Islet of Langerhans (tissue), 1 donor: ENCODE measurements around the gene ABLIM3.
"Not testable (repeated sequence)": the region's sequence is repeated elsewhere in the genome, so short reads cannot be mapped to it uniquely, and the experiment has no call there.

ENCODE experiments used
- FAIRE-seq: peaks from one replicate; lab custom pipeline; 2011; peaks lifted over from hg19 to GRCh38; lab: Jason Lieb, UNC

Gene ABLIM3

DNA sequence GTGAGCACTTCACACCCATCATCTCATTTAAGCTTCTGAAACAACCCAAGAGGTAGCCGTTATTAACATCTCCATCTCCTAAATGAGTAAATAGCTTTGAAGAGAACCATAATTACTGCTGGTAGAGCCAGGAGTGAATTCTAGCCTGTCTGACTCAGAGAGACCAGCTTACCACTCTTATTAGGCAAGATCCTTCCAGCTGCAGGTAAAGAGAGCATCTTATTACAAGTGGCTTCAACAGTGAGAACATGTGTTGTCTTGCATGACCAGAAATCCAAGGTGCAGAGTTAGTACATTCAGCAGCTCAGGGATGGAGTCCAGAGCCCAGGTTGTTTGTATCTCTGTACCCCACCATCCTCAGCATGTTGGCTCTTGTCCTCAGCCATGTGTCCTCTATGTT is 119.5 kb downstream of the ABLIM3 start:
- FAIRE-seq: no peak

- no peak for FAIRE-seq
Measured at GRCh38 chr5:149261246-149261645, 120.0 kb downstream of the ABLIM3 start.

- FAIRE-seq: no peak
Measured at GRCh38 chr5:149262315-149262714, 121.0 kb downstream of the ABLIM3 start.

- FAIRE-seq: no peak
Measured at GRCh38 chr5:149264439-149265067, 123.3 kb downstream of the ABLIM3 start.

- no peak for FAIRE-seq
Measured at GRCh38 chr5:149265068-149265465, 123.8 kb downstream of the ABLIM3 start.

DNA sequence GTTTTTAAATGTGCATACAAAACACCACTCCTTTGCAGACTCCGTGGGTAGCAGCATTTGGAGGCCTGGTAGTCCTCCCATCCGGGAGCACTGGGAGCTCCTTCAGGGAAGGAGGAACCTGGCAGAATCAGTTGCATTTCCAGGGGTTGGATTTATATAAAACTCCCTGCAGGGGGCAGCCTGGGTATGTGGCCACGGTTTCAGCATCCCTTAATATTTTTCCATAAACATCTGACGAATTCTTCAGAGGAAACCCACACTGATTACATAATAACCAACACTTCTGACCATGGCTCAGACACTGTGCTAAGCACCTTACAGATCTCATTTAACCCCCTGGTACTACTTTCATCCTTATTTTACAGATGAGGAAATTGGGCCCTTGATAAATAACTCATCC is 124.3 kb downstream of the ABLIM3 start:
- no peak for FAIRE-seq

GRCh38 chr5:149267241-149267973 is 126.1 kb downstream of the ABLIM3 start:
- FAIRE-seq: no peak

GRCh38 chr5:149268928-149269557 is 127.8 kb downstream of the ABLIM3 start:
- no peak for FAIRE-seq

DNA sequence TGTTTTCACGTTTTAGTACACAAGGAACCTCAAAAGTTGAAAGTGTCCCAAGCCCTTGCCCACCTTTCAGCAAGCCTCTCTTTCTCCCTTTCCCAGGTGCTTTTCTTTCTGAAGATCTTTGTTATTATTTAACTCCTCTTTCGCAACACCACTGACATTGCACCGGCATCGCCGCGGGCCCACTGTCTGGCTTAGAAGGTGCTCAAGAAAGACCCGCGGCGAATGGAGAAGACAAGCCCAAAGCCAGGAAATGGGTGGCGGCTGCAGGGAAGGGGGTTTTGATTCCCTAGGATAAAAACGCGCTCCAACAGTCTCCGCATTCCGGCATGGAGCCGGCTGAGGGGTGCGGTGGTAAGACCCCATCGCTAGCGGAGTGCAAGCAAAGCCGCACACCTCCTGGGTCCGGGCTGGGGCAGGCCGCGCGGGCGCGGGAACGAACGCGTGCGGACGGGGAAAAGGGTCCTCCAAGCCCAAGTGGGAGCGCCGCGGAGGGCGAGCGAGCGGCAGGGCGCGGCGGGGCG is 130.0 kb downstream of the ABLIM3 start:
- no peak for FAIRE-seq

DNA sequence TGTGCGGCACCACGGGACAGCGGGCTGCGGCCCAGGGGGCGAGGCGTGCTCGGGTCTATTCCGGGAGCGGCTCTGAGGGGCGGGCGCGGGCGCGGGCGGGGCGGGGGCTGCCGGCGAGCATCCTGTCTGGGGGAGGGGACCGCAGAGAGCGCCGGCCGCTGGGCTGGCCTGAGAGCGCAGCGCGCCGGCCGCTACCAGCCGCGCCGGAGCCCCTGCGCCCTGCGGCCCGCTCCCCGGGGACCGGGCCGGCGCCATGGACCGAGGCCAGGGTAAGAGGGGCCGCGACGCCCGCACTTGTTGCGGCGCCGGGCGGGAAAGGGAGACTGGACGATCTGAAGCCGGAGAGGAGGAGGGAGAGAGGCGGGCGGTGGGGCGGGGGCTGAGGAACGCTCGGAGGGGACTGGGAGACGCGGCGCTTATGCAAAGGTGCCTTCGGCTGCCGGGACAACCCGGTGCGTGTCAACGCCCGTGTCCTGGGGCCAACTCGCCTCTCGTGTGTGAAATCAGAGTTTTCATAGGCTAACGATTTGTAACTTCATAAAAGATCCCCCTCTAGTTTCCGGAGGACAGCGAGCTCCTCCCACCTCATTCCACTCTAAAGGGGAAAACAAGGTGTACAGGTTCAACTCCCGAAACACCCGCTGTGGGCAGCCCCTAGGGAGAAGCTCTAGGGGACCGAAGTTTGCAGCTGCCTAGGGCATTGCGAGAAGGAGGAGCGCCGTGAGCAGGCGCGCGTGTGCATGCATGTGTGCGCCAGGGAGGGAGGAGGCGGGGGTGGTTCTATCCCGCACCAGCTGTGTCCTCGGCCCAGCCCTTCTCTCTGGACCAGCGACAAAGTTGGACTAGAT is 130.6 kb downstream of the ABLIM3 start, which contains the start of gene AFAP1L1:
Gene AFAP1L1, plus strand, starts transcription at position 144 of the 848 bp plus-strand sequence. Its CDS starts 110 bp downstream, at position 254.
- no peak for FAIRE-seq

- FAIRE-seq: not testable (repeated sequence)
Measured at GRCh38 chr5:149272781-149273180, 131.5 kb downstream of the ABLIM3 start.

DNA sequence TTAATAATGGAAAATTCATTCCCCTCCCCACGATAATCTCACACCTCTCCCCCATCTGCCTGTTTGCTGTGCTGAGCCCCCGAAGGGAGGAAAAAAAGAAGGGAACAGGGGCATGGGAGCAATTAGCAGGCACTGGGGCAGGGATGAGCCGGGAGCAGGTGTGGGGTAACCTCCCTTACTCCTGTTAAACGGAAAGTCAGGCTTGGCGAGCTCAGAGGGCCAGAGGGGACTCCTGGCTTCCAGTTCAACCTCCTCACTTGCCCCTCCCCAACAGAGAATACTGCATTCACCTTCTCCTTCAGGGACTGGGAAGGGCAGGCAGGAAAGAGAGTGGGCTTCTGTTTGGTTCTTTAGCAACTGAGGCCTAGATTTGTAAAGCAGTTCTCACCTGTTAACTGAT is 131.9 kb downstream of the ABLIM3 start:
- no peak for FAIRE-seq

DNA sequence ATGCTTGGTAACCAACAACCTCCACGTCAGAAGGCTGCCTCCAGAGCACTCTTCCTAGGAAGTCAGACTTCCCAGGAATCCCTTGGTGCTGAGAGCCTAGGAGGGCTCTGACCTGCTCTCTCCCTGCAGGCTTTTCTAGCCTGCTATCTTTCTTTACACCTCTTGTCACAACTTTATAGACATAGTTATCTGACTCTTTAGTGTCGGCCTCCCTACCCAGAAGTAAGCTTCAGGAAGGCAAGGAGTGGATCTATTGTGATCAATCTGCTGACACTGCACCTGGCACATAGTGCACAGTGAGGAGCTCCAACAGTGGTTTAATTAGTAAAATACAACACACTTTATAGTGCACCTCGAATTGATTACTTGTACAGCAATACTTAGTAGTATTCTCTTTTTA is 132.7 kb downstream of the ABLIM3 start:
- no peak for FAIRE-seq

DNA sequence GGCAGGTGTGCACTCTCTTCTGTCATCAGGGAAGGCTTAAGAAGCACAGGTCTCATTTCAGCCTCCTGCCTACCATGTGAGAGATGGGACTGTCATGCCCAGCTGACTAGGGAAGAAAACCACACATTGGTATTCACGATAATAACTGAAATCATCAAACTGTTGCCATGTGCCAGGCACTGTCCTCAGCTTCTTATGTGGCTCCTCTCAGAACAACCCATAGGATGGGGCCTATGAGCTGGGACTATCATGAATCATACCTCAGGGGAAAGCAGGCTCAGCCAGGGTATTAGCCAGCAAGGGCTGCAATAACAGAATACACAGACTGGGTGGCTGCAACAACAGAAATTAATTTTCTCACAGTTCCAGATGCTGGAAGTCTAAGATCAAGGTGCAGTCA is 133.6 kb downstream of the ABLIM3 start:
- FAIRE-seq: no peak

- FAIRE-seq: no peak
Measured at GRCh38 chr5:149277801-149278200, 136.5 kb downstream of the ABLIM3 start.

DNA sequence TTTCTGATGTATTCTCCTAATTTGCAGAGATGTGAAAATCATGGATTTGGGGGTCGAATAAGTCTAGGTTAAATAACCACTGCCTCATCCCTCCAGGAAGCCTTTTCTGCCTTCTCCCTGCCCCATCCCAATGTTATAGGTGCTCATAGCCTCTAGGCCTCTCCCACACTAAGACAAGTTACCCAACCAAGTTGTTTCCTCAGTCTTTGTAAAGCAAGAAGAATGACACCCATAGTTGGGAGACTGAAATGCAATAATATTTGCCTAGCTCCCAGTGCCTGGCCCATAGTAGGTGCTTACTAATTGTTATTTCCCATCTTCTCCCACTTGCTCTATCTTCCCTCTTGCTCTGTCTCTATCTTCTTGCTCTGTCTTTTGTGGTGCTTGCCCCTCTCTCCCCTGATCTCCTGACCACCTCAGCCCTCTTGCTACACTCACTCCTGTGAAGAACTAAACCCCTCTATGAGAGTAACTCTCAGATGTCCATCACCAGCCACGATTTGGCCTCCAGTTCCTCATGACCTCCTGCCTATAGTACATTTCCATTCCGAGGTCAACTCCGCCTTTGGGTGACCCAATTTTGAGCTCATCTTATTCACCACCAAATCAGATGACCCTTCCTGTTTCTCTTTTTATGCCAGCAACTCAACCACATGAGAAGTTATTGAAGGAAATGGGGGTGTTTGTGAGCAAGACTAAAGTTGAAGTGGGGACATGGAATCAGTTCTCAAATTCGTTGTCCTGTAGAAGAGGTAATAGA is 137.3 kb downstream of the ABLIM3 start:
- FAIRE-seq: no peak

DNA sequence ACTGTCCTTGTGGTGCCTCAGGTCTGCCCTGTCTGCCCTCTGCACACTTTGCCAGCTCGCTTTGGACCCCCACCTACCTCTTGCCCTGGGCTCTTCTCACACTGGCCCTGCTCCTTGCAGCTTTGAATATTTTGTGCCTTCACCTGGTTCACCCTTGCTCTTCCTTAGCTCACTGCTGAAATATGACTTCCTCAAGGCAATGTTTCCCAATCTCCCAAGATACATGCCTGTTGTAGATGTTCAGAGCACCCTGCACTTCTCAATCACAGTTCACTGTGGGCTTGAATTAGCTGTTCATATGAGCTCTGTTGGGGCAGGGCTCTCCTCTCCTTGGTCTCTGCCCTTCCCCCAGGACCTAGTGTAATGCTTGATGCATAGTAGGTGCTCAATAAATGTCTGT is 138.4 kb downstream of the ABLIM3 start:
- no peak for FAIRE-seq

DNA sequence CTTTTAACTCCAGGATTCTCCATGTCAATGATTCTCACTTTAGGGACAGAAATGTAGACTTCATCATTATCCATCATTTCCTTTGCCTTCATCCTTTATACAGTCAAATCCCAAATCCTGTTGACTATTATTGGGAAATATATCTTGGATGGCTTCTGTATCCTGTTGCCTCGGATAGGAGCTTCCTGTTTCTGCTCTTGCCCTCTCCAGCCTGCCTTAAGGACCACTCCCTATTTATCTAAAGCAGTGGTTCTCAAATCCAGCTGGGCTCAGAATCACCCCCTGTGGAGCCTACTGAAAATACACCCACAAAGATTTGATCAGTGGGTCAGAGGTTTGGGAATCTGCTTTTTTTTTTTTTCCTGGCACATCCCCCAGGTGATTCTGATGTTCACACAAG is 138.8 kb downstream of the ABLIM3 start:
- no peak for FAIRE-seq

DNA sequence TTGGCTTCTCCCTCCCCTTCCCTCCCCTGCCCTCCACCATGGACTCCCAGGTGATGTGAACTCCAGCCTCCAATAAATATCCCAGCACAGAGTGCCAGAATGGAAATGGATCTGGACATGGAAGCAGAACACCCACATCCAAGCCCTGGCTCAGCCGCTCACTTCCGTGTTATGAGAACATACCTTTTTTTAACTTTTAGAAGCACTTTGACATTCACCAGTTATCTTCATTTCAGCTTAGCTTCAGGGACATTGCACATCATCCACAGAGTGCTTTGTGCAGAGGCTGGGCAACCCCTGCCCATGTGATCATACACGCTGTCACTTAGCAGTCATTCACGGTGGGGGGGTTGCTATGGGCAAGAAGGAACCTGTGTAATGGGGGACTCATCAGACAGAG is 139.5 kb downstream of the ABLIM3 start:
- no peak for FAIRE-seq

GRCh38 chr5:149282027-149282965 is 141.0 kb downstream of the ABLIM3 start:
- no peak for FAIRE-seq
